H9 (cell line): ENCODE data around the gene MCF2L. TPM values are rescaled to one million over a fixed set of nuclear protein-coding genes. Genes with fewer than 3 reads are reported as not detected.

Experiments used
- DNase-seq: peaks from one replicate; pipeline ENCODE4 v3.0.0-alpha.2; 2017
- H2AFZ ChIP-seq: one replicate; pipeline ENCODE4 v1.6.1; 2013; ENCODE audit warnings: mild to moderate bottlenecking, low read length, control low read depth, moderate library complexity
- H2AK5ac ChIP-seq: 2 replicates; pipeline ENCODE4 v1.6.1; 2013; ENCODE audit warnings: low read length, control low read depth, mixed read lengths; ENCODE audit not compliant: insufficient read length
- H2BK120ac ChIP-seq: one replicate; pipeline ENCODE4 v1.6.1; 2013; ENCODE audit warnings: low read depth, mild to moderate bottlenecking, low read length, control low read depth, inconsistent platforms; ENCODE audit not compliant: poor library complexity, severe bottlenecking
- H2BK12ac ChIP-seq: 2 replicates; pipeline ENCODE4 v1.6.1; 2013; ENCODE audit warnings: low read length, control low read depth, mixed read lengths, low read depth; ENCODE audit not compliant: insufficient read length
- H2BK15ac ChIP-seq: 2 replicates; pipeline ENCODE4 v1.6.1; 2013; ENCODE audit warnings: low read depth, low read length, control low read depth
- H2BK20ac ChIP-seq: one replicate; pipeline ENCODE4 v1.6.1; 2013; ENCODE audit warnings: low read depth, mild to moderate bottlenecking, low read length, control low read depth, inconsistent platforms; ENCODE audit not compliant: poor library complexity, severe bottlenecking
- H2BK5ac ChIP-seq: 2 replicates; pipeline ENCODE4 v1.6.1; 2013; ENCODE audit warnings: low read length, control low read depth, mixed read lengths; ENCODE audit not compliant: insufficient read length
- H3K14ac ChIP-seq: 2 replicates; pipeline ENCODE4 v1.6.1; 2013; ENCODE audit warnings: low read length, control low read depth; ENCODE audit not compliant: insufficient read depth
- H3K18ac ChIP-seq: 2 replicates; pipeline ENCODE4 v1.6.1; 2013; ENCODE audit warnings: low read depth, mild to moderate bottlenecking, mixed read lengths, low read length, control low read depth; ENCODE audit not compliant: insufficient read length
- H3K23ac ChIP-seq: 2 replicates; pipeline ENCODE4 v1.6.1; 2013; ENCODE audit warnings: low read length, control low read depth, mixed read lengths, low read depth; ENCODE audit not compliant: insufficient read length
- H3K23me2 ChIP-seq: 2 replicates; pipeline ENCODE4 v1.6.1; 2013; ENCODE audit warnings: low read depth, mild to moderate bottlenecking, mixed read lengths, low read length, control low read depth; ENCODE audit not compliant: insufficient read length, poor library complexity, severe bottlenecking
- H3K27ac ChIP-seq: 2 replicates; pipeline ENCODE4 v1.5.1; 2013; ENCODE audit warnings: low read length, control low read depth, mixed read lengths, low read depth; ENCODE audit not compliant: insufficient read length
- H3K27me3 ChIP-seq: 2 replicates; pipeline ENCODE4 v1.6.1; 2013; ENCODE audit warnings: low read length, control low read depth, inconsistent platforms; ENCODE audit not compliant: insufficient read depth
- H3K4ac ChIP-seq: 2 replicates; pipeline ENCODE4 v1.6.1; 2013; ENCODE audit warnings: low read depth, mild to moderate bottlenecking, control low read depth, inconsistent platforms, low read length, moderate library complexity
- H3K4me1 ChIP-seq: 2 replicates; pipeline ENCODE4 v1.6.1; 2013; ENCODE audit warnings: low read length, control low read depth, inconsistent platforms; ENCODE audit not compliant: insufficient read depth
- H3K4me2 ChIP-seq: 2 replicates; pipeline ENCODE4 v1.6.1; 2013; ENCODE audit warnings: low read length, control low read depth, mixed read lengths; ENCODE audit not compliant: insufficient read length, insufficient read depth
- H3K56ac ChIP-seq: 2 replicates; pipeline ENCODE4 v1.6.1; 2013; ENCODE audit warnings: low read depth, mild to moderate bottlenecking, mixed read lengths, low read length, control low read depth; ENCODE audit not compliant: insufficient read length
- H3K79me1 ChIP-seq: 2 replicates; pipeline ENCODE4 v1.6.1; 2013; ENCODE audit warnings: low read depth, mild to moderate bottlenecking, moderate library complexity, low read length, control low read depth, inconsistent platforms; ENCODE audit not compliant: insufficient read depth, poor library complexity, severe bottlenecking
- H3K79me2 ChIP-seq: 2 replicates; pipeline ENCODE4 v1.6.1; 2013; ENCODE audit warnings: low read length, control low read depth, inconsistent platforms; ENCODE audit not compliant: insufficient read depth
- H3K9ac ChIP-seq: 2 replicates; pipeline ENCODE4 v1.6.1; 2013; ENCODE audit warnings: low read length, control low read depth, mixed read lengths; ENCODE audit not compliant: insufficient read length; ENCODE audit errors: extremely low read depth
- H3K9me3 ChIP-seq: one replicate; pipeline ENCODE4 v1.6.1; 2013; ENCODE audit warnings: low read depth, low read length, inconsistent platforms; ENCODE audit not compliant: control insufficient read depth
- H3T11ph ChIP-seq: one replicate; pipeline ENCODE4 v1.6.1; 2013; ENCODE audit warnings: mild to moderate bottlenecking, low read length, control low read depth, inconsistent platforms
- H4K20me1 ChIP-seq: one replicate; pipeline ENCODE4 v1.6.1; 2013; ENCODE audit not compliant: control insufficient read depth, insufficient read length, insufficient read depth
- H4K5ac ChIP-seq: 2 replicates; pipeline ENCODE4 v1.6.1; 2013; ENCODE audit warnings: low read depth, mild to moderate bottlenecking, mixed read lengths, low read length, control low read depth; ENCODE audit not compliant: insufficient read length
- H4K8ac ChIP-seq: replicated peaks from 2 replicates; pipeline ENCODE4 v1.6.1; 2013; ENCODE audit warnings: low read length, control low read depth, mixed read lengths, low read depth; ENCODE audit not compliant: insufficient read length
- H4K91ac ChIP-seq: 2 replicates; pipeline ENCODE4 v1.6.1; 2013; ENCODE audit warnings: low read depth, mild to moderate bottlenecking, moderate library complexity, mixed read lengths, low read length, control low read depth; ENCODE audit not compliant: insufficient read length
- H3K27ac Mint-ChIP-seq, 3 experiments: 2 replicates in 2 of 3; 3 replicates in 1 of 3; pipeline ENCODE4 v1.8.0; 2020 to 2021; ENCODE audit warnings: mixed read lengths in 3 of 3, mild to moderate bottlenecking in 1 of 3, moderate library complexity in 1 of 3
- H3K27me3 Mint-ChIP-seq: 2 replicates; pipeline ENCODE4 v1.8.0; 2021; ENCODE audit warnings: low read depth, mild to moderate bottlenecking, moderate library complexity, mixed read lengths
- H3K36me3 Mint-ChIP-seq, 3 experiments: 2 replicates in 2 of 3; 3 replicates in 1 of 3; pipeline ENCODE4 v1.8.0; 2020 to 2021; ENCODE audit warnings: low read depth in 3 of 3, mixed read lengths in 3 of 3; ENCODE audit not compliant: insufficient read depth in 1 of 3
- H3K4me1 Mint-ChIP-seq, 2 experiments: 2 replicates each; pipeline ENCODE4 v1.8.0; 2020; ENCODE audit warnings: mixed read lengths in 2 of 2
- H3K4me3 Mint-ChIP-seq, 2 experiments: 2 replicates in 1 of 2; 3 replicates in 1 of 2; pipeline ENCODE4 v1.8.0; 2020 to 2021; ENCODE audit warnings: mild to moderate bottlenecking in 2 of 2, mixed read lengths in 2 of 2, moderate library complexity in 1 of 2
- H3K9me3 Mint-ChIP-seq, 2 experiments: 2 replicates in 1 of 2; 3 replicates in 1 of 2; pipeline ENCODE4 v1.8.0; 2020; ENCODE audit warnings: mild to moderate bottlenecking in 2 of 2, mixed read lengths in 2 of 2, moderate library complexity in 1 of 2
- WGBS: extraction: QIAGEN DNeasy Blood & Tissue Kit; methylation state at CpG from one replicate; pipeline ENCODE4 v1.1.7; 2013; ENCODE audit warnings: missing lambda C conversion rate, low lambda C conversion rate, mixed read lengths; ENCODE audit not compliant: insufficient read length; ENCODE audit errors: extremely low coverage; 5-methylcytosine and 5-hydroxymethylcytosine counted together
- total RNA-seq: library from RNA; stranded (reverse); gene quantifications from 2 replicates; pipeline ENCODE4 v1.2.1, GENCODE V29; 2021
- TF ChIP-seq, protein P1 (sequence below): fragments of 200-600 bp; sonication (generic); conservative IDR thresholded peaks from 3 replicates; pipeline ENCODE4 v1.8.0; 2021; ENCODE audit warnings: antibody characterized with exemption, mild to moderate bottlenecking

MCF2L gene
- total RNA-seq, 1 experiment from 2014 or later: 18.5 TPM

- H2BK5ac ChIP-seq: no peak overlapping the region
- H4K5ac ChIP-seq: no peak overlapping the region
- no peaks in the 10 kb centered on the region for H3K27me3 ChIP-seq
- no peak overlapping the region for H3K27ac ChIP-seq
- no peak overlapping the region for H2BK120ac ChIP-seq
- H4K91ac ChIP-seq: no peak overlapping the region
- no peak for DNase-seq
- no peak overlapping the region for H3K4ac ChIP-seq
- H3K14ac ChIP-seq: no peak overlapping the region; the same call in 1 of the 2 replicates
- H3K56ac ChIP-seq: no peak overlapping the region
- no peaks in the 10 kb centered on the region for H3K23me2 ChIP-seq
- H2BK20ac ChIP-seq: no peak overlapping the region
- H3K27ac Mint-ChIP-seq: no peak overlapping the region; a peak in 1 of 7 replicates
- H2BK15ac ChIP-seq: no peak overlapping the region
- H2AK5ac ChIP-seq: no peak overlapping the region
- no peaks in the 10 kb centered on the region; a peak in 1 of 5 replicates for H3K9me3 Mint-ChIP-seq
- H3K79me2 ChIP-seq: no peaks in the 10 kb centered on the region
- no peak overlapping the region for H3K23ac ChIP-seq
- no peaks in the 10 kb centered on the region; the same call in 1 of the 2 replicates for H3K27me3 Mint-ChIP-seq
- no peak overlapping the region for H2BK12ac ChIP-seq
- WGBS: no CpG with 5 or more reads among the region's 31 CpGs
- TF ChIP-seq, protein P1, sequence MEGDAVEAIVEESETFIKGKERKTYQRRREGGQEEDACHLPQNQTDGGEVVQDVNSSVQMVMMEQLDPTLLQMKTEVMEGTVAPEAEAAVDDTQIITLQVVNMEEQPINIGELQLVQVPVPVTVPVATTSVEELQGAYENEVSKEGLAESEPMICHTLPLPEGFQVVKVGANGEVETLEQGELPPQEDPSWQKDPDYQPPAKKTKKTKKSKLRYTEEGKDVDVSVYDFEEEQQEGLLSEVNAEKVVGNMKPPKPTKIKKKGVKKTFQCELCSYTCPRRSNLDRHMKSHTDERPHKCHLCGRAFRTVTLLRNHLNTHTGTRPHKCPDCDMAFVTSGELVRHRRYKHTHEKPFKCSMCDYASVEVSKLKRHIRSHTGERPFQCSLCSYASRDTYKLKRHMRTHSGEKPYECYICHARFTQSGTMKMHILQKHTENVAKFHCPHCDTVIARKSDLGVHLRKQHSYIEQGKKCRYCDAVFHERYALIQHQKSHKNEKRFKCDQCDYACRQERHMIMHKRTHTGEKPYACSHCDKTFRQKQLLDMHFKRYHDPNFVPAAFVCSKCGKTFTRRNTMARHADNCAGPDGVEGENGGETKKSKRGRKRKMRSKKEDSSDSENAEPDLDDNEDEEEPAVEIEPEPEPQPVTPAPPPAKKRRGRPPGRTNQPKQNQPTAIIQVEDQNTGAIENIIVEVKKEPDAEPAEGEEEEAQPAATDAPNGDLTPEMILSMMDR: no peak
- H3K79me1 ChIP-seq: no peaks in the 10 kb centered on the region
- no peaks in the 10 kb centered on the region for H3K9me3 ChIP-seq
- H2AFZ ChIP-seq: no peak overlapping the region
- no peaks in the 10 kb centered on the region for H4K20me1 ChIP-seq
- H3K18ac ChIP-seq: no peak overlapping the region
- H4K8ac ChIP-seq: no peak overlapping the region
- H3T11ph ChIP-seq: no peak overlapping the region
- H3K4me3 Mint-ChIP-seq: no peak overlapping the region
- H3K9ac ChIP-seq: no peak overlapping the region
- H3K4me2 ChIP-seq: no peak overlapping the region
- peaks cover 0 to 14% of the 10 kb centered on the region in 2 experiments; a peak in 3 of 4 replicates for H3K4me1 Mint-ChIP-seq
- no peaks in the 10 kb centered on the region; a peak in 1 of 7 replicates for H3K36me3 Mint-ChIP-seq
- no peaks in the 10 kb centered on the region for H3K4me1 ChIP-seq
Measured at GRCh38 chr13:113047587-113047986, 78.6 kb downstream of the MCF2L start.
